Vagina (tissue), 2 donors: ENCODE results near the gene EXOC6B.

Experiments used
- POLR2A ChIP-seq, 2 donors: fragments of 450-650 bp; IDR thresholded peaks; one replicate each; pipeline ENCODE4 v1.6.1; 2017; ENCODE audit warnings: antibody characterized with exemption in 2 of 2, mild to moderate bottlenecking in 2 of 2, moderate library complexity in 2 of 2
- POLR2AphosphoS5 ChIP-seq, 2 donors: sonication (generic); formaldehyde crosslinking; IDR thresholded peaks; one replicate each; pipeline ENCODE4 v1.9.0; 2017; ENCODE audit warnings: antibody characterized with exemption in 2 of 2, mild to moderate bottlenecking in 2 of 2, low read depth in 1 of 2; ENCODE audit not compliant: insufficient read depth in 1 of 2
- TF ChIP-seq, protein P1 (sequence below), 3 experiments: fragments of 450-650 bp in 2 of 3; fragments of 200-600 bp in 1 of 3; sonication (generic) in 1 of 3; IDR thresholded peaks; one replicate each; pipeline ENCODE4 v1.5.1; 2017 to 2019; ENCODE audit warnings: antibody characterized with exemption in 3 of 3, mild to moderate bottlenecking in 2 of 3, moderate library complexity in 2 of 3

- TF ChIP-seq, protein P1, sequence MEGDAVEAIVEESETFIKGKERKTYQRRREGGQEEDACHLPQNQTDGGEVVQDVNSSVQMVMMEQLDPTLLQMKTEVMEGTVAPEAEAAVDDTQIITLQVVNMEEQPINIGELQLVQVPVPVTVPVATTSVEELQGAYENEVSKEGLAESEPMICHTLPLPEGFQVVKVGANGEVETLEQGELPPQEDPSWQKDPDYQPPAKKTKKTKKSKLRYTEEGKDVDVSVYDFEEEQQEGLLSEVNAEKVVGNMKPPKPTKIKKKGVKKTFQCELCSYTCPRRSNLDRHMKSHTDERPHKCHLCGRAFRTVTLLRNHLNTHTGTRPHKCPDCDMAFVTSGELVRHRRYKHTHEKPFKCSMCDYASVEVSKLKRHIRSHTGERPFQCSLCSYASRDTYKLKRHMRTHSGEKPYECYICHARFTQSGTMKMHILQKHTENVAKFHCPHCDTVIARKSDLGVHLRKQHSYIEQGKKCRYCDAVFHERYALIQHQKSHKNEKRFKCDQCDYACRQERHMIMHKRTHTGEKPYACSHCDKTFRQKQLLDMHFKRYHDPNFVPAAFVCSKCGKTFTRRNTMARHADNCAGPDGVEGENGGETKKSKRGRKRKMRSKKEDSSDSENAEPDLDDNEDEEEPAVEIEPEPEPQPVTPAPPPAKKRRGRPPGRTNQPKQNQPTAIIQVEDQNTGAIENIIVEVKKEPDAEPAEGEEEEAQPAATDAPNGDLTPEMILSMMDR (IDR thresholded peaks at IDR 0.05): no peak
- no peak for TF ChIP-seq POLR2A (IDR thresholded peaks at IDR 0.05)
- TF ChIP-seq POLR2AphosphoS5 (IDR thresholded peaks at IDR 0.05; ENCODE audit: insufficient read depth in 1 of 2, low read depth in 1 of 2): no peak
These were observed 669.0 kb downstream of the EXOC6B start for GRCh38 chr2:72156872-72157271.
